ENCODE data around the gene CNOT1. TPM values are rescaled to one million over a fixed set of nuclear protein-coding genes. Genes with fewer than 3 reads are reported as not detected.

The CNOT1 gene
- total and polyA plus RNA-seq, 2 experiments from 2014 or later: 49.3 to 71.8 TPM

GRCh38 chr16:58490065-58490464 lies 139.6 kb downstream of the CNOT1 start:
- Histone ChIP-seq H3K4me1 (ENCODE audit: low read depth) (peaks cover 9% of the 10 kb centered on the region), H3K9me3 (ENCODE audit: low read depth) (no peaks in the 10 kb centered on the region), H3K36me3 (no peaks in the 10 kb centered on the region), H3K27ac (no peak overlapping the region), H3K4me3 (no peak overlapping the region), H3K27me3 (no peaks in the 10 kb centered on the region)
- DNase-seq (ENCODE audit: low read depth in 1 of 2, low spot score in 1 of 2): no peak
- no peak for TF ChIP-seq CTCF (IDR thresholded peaks at IDR 0.05; ENCODE audit: low read depth, low read length)

GRCh38 chr16:58488531-58488930 lies 141.1 kb downstream of the CNOT1 start:
- H3K27me3 ChIP-seq: no peaks in the 10 kb centered on the region
- H3K9me3 ChIP-seq (ENCODE audit: low read depth): no peaks in the 10 kb centered on the region
- H3K27ac ChIP-seq: no peak overlapping the region
- TF ChIP-seq CTCF (IDR thresholded peaks at IDR 0.05; ENCODE audit: low read depth, low read length): no peak
- H3K36me3 ChIP-seq: no peaks in the 10 kb centered on the region
- DNase-seq (ENCODE audit: low read depth in 1 of 2, low spot score in 1 of 2): no peak
- H3K4me1 ChIP-seq (ENCODE audit: low read depth): peaks cover 20% of the 10 kb centered on the region
- no peak overlapping the region for H3K4me3 ChIP-seq

DNA sequence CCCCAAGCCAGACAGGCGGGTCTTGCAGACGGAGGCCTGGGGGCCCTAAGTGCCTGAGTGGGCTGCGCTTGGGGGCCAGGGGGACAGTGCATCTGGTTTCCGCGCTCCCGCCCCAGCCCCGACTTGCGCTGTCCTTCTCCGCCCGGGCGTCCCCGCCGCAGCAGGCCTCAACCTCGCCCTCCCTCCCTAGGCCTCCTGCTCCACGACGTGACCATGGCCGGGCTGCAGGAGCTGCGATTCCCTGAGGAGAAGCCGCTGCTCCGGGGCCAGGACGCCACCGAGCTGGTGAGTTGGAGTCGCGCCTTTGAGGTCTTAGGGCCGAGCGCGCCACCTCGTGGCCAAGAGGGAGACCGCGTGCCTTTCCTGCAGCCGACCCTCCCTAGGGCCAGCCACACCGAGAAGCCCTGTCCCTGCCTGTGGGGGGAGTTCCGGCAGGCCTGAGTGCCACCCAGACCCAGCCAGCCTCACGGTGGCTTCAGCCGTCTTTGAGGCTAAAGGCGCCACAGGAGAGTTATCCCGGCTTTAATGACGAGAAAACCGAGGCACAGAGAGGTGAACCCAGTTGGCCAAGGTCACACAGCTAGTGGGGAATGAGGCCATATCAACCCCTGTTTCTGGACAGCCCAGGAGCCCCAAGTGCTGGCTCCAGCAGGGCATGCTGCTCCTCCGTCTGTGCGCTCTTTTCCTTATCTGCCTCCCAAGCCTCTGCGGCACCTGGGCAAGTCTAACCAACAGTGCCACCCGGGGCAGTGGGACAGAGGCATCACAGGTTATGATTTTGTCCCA lies 141.9 kb downstream of the CNOT1 start:
- H3K27me3 ChIP-seq: no peaks in the 10 kb centered on the region
- H3K9me3 ChIP-seq (ENCODE audit: low read depth): no peaks in the 10 kb centered on the region
- H3K4me3 ChIP-seq: no peak overlapping the region
- H3K36me3 ChIP-seq: no peaks in the 10 kb centered on the region
- H3K27ac ChIP-seq: no peak overlapping the region
- peaks cover 27% of the 10 kb centered on the region for H3K4me1 ChIP-seq (ENCODE audit: low read depth)
- peak; percentile 84 to 96 for DNase-seq (ENCODE audit: low read depth in 1 of 2, low spot score in 1 of 2)
- TF ChIP-seq CTCF (IDR thresholded peaks at IDR 0.05; ENCODE audit: low read depth, low read length): peak; percentile 83

- Histone ChIP-seq H3K27ac (peak overlapping the region; percentile 82), H3K27me3 (no peaks in the 10 kb centered on the region), H3K36me3 (no peaks in the 10 kb centered on the region), H3K9me3 (ENCODE audit: low read depth) (no peaks in the 10 kb centered on the region), H3K4me3 (no peak overlapping the region), H3K4me1 (ENCODE audit: low read depth) (peaks cover 27% of the 10 kb centered on the region)
- no peak for TF ChIP-seq CTCF (IDR thresholded peaks at IDR 0.05; ENCODE audit: low read depth, low read length)
- DNase-seq (ENCODE audit: low read depth in 1 of 2, low spot score in 1 of 2): peak in 1 of 2 donors; percentile 82
These were observed 144.3 kb downstream of the CNOT1 start for GRCh38 chr16:58485184-58485887.

DNA sequence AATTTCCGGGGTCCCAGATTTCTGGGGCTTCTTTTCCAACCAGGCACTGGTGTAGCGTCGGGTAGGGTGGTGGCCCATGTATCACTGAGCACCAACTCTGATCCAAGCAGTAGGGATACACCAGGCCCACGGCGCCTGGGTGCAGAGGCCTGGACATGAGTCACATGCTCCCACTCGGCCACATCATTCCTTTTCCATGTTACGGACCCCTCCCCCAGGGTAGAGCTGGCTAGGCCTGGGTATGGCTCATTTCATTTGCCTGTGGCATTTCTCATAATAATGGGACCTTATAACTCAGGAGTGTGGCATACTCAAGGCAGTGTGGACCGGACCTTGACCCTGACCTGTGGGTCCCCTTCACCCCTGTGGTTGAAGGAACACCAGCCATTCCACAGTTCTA lies 147.7 kb downstream of the CNOT1 start:
- DNase-seq (ENCODE audit: low read depth in 1 of 2, low spot score in 1 of 2): no peak
- Histone ChIP-seq H3K9me3 (ENCODE audit: low read depth) (no peaks in the 10 kb centered on the region), H3K4me3 (no peak overlapping the region), H3K27ac (no peak overlapping the region), H3K4me1 (ENCODE audit: low read depth) (peaks cover 27% of the 10 kb centered on the region), H3K27me3 (no peaks in the 10 kb centered on the region), H3K36me3 (no peaks in the 10 kb centered on the region)
- TF ChIP-seq CTCF (IDR thresholded peaks at IDR 0.05; ENCODE audit: low read depth, low read length): no peak

Data from cardiac muscle cell (in vitro differentiated cells and primary cell).